C4-2B (cell line): ENCODE results near the gene MAP4K3.

Experiments used
- CTCF ChIP-seq: fragments of 450-650 bp; conservative IDR thresholded peaks from 2 replicates; pipeline ENCODE4 v1.5.1; 2017; ENCODE audit warnings: mild to moderate bottlenecking
- ZFX ChIP-seq: fragments of 450-650 bp; IDR thresholded peaks from 2 replicates; pipeline ENCODE4 v1.6.1; 2017

- TF ChIP-seq CTCF = no peak
- no peak for TF ChIP-seq ZFX
Measured at GRCh38 chr2:39221459-39221858, 215.6 kb downstream of the MAP4K3 start.
